ENCODE data around the gene ATP6V0C.
"Not testable (repeated sequence)": the region's sequence is repeated elsewhere in the genome, so short reads cannot be mapped to it uniquely, and the experiment has no call there.

The ATP6V0C gene

DNA sequence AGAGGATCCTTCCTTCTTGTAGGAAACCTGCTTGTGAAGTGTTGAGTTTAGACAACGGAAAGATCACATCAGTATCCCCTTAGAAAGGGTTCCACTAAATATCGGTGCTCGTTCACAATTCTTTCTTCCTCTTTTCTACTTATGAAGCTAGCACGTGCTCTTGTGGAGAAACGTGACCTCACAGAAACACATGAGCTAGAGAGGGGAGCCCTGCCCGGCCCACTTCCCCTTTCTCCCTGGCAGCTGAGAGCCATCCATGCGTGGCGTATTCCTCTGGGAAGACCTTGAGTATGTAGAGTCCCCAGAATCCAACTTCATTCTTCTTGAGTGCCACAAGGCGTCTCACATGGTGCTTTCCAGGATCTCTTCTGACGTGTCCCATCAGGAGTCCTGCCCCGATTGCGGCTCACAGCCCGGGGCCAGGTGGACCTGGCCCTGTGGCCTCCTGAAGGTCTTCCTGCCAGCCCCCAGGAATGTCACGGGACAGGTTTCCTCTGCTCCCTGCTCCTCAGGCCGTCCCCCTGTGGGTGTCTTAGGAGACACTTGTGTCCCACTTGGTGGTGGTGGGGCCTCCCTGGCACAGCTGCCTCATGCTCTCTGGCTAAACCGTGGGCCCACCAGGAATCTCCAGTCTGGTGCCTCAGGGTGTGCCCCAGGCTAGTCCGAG is 46.5 kb downstream of the ATP6V0C start:
- DNase-seq = not testable (repeated sequence)

- peak; percentile 84 for DNase-seq
Measured at GRCh38 chr16:2560798-2561133, 47.0 kb downstream of the ATP6V0C start.

DNA sequence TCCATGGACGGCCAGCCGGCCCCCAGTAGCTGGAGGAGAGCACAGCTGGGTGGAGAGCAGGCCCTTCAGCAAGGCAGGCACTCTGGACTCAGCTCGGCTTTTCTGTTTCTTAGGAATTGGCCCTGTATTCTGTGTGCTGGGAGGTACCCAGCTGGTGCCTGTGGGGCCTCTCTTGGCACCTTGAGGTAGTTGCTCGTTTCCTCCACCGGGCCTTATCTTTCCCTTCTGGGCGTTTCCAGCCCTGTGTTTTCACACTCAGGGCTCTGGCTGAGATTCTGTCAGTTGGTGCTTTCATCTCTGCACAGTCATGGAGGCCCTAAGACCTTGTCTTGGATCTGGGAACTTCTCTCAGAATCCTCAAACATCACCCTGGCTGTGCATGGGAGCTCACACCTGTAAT is 53.8 kb downstream of the ATP6V0C start:
- not testable (repeated sequence) for DNase-seq

- not testable (repeated sequence) for DNase-seq
Measured at GRCh38 chr16:2568573-2568972, 54.8 kb downstream of the ATP6V0C start.
